Activated naive CD4-positive, alpha-beta T cell (primary cell): ENCODE data around the gene NKAIN2.
"Not testable (repeated sequence)": the region's sequence is repeated elsewhere in the genome, so short reads cannot be mapped to it uniquely, and the experiment has no call there.

Source experiments
- DNase-seq, 4 experiments: peaks; one replicate each; lab custom pipeline; 2025; lab: John Stamatoyannopoulos, UW

The NKAIN2 gene

GRCh38 chr6:123966618-123967017 lies 163.0 kb downstream of the NKAIN2 start:
- DNase-seq: no peak

- no peak for DNase-seq
These were observed 164.2 kb downstream of the NKAIN2 start for GRCh38 chr6:123967905-123968304.

GRCh38 chr6:123972600-123973294 lies 169.1 kb downstream of the NKAIN2 start:
- no peak for DNase-seq

- DNase-seq: no peak
These were observed 176.6 kb downstream of the NKAIN2 start for GRCh38 chr6:123980311-123980710.

GRCh38 chr6:123986938-123987337 lies 183.3 kb downstream of the NKAIN2 start:
- DNase-seq: no peak

- not testable (repeated sequence) for DNase-seq
These were observed 186.3 kb downstream of the NKAIN2 start for GRCh38 chr6:123989918-123990317.

- no peak for DNase-seq
These were observed 186.7 kb downstream of the NKAIN2 start for GRCh38 chr6:123990376-123990775.

GRCh38 chr6:123994168-123994567 lies 190.5 kb downstream of the NKAIN2 start:
- DNase-seq: no peak

GRCh38 chr6:123994891-123995635 lies 191.4 kb downstream of the NKAIN2 start:
- no peak for DNase-seq

- DNase-seq: no peak
These were observed 193.6 kb downstream of the NKAIN2 start for GRCh38 chr6:123997223-123997622.

GRCh38 chr6:124002377-124003081 lies 198.9 kb downstream of the NKAIN2 start:
- no peak for DNase-seq

GRCh38 chr6:124007266-124007665 lies 203.6 kb downstream of the NKAIN2 start:
- no peak for DNase-seq

GRCh38 chr6:124008000-124008987 lies 204.6 kb downstream of the NKAIN2 start:
- DNase-seq: no peak

GRCh38 chr6:124008988-124009765 lies 205.5 kb downstream of the NKAIN2 start:
- no peak for DNase-seq

- no peak for DNase-seq
These were observed 206.9 kb downstream of the NKAIN2 start for GRCh38 chr6:124010574-124010973.

- no peak for DNase-seq
These were observed 207.5 kb downstream of the NKAIN2 start for GRCh38 chr6:124011180-124011579.

- not testable (repeated sequence) for DNase-seq
These were observed 218.4 kb downstream of the NKAIN2 start for GRCh38 chr6:124022051-124022450.

GRCh38 chr6:124022641-124023040 lies 219.0 kb downstream of the NKAIN2 start:
- no peak for DNase-seq

GRCh38 chr6:124026694-124027093 lies 223.0 kb downstream of the NKAIN2 start:
- no peak for DNase-seq

GRCh38 chr6:124027392-124027791 lies 223.7 kb downstream of the NKAIN2 start:
- no peak for DNase-seq

GRCh38 chr6:124028117-124028516 lies 224.5 kb downstream of the NKAIN2 start:
- no peak for DNase-seq
